Measurements from ENCODE around the gene WIPF1.
"Not testable (repeated sequence)": the region's sequence is repeated elsewhere in the genome, so short reads cannot be mapped to it uniquely, and the experiment has no call there.

WIPF1 gene

GRCh38 chr2:174551697-174552096 lies 45.9 kb downstream of the WIPF1 start:
- TF ChIP-seq, protein P1, sequence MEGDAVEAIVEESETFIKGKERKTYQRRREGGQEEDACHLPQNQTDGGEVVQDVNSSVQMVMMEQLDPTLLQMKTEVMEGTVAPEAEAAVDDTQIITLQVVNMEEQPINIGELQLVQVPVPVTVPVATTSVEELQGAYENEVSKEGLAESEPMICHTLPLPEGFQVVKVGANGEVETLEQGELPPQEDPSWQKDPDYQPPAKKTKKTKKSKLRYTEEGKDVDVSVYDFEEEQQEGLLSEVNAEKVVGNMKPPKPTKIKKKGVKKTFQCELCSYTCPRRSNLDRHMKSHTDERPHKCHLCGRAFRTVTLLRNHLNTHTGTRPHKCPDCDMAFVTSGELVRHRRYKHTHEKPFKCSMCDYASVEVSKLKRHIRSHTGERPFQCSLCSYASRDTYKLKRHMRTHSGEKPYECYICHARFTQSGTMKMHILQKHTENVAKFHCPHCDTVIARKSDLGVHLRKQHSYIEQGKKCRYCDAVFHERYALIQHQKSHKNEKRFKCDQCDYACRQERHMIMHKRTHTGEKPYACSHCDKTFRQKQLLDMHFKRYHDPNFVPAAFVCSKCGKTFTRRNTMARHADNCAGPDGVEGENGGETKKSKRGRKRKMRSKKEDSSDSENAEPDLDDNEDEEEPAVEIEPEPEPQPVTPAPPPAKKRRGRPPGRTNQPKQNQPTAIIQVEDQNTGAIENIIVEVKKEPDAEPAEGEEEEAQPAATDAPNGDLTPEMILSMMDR (IDR thresholded peaks at IDR 0.05; ENCODE audit: extremely low read depth, missing control alignments) = no peak
- no peak for DNase-seq (ENCODE audit: low spot score)

- DNase-seq (ENCODE audit: low spot score) = not testable (repeated sequence)
Observed at GRCh38 chr2:174548646-174549045, 49.0 kb downstream of the WIPF1 start.

DNA sequence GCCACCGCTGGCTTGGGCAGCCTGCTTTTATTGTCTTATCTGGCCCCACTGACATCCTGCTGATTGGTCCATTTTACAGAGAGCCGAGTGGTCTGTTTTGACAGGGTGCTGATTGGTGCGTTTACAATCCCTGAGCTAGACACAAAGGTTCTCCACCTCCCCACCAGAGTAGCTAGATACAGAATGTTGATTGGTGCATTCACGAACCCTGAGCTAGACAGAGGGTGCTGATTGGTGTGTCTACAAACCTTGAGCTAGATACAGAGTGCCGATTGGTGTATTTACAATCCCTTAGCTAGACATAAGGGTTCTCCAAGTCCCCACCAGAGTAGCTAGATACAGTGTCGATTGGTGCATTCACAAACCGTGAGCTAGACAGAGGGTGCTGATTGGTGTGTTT lies 49.6 kb downstream of the WIPF1 start:
- DNase-seq (ENCODE audit: low spot score) = not testable (repeated sequence)

- TF ChIP-seq, protein P1 (IDR thresholded peaks at IDR 0.05; ENCODE audit: extremely low read depth, missing control alignments) = peak; percentile 35
- DNase-seq (ENCODE audit: low spot score) = peak; percentile 68
Observed at GRCh38 chr2:174546519-174547506, 50.8 kb downstream of the WIPF1 start.

DNA sequence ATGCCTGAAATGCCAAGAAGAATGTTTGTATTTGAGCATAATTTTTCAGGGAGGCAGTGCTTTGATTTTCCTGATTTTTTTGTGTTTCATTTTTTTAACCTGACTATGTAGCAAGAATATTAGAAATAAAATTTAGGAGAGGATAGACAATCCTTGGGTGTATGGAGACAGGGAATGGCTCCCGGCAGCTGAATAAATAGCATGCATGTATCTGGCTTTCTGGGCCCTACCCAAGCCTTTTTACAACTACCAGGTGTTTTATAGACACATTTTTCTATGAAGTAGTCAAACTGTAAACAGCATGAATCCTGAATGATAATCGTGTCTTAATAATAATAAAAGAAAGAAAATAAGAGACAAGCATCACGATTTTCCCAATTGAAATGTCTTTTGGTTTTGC lies 52.4 kb downstream of the WIPF1 start:
- no peak for DNase-seq (ENCODE audit: low spot score)
- TF ChIP-seq, protein P1 (IDR thresholded peaks at IDR 0.05; ENCODE audit: extremely low read depth, missing control alignments) = no peak

DNA sequence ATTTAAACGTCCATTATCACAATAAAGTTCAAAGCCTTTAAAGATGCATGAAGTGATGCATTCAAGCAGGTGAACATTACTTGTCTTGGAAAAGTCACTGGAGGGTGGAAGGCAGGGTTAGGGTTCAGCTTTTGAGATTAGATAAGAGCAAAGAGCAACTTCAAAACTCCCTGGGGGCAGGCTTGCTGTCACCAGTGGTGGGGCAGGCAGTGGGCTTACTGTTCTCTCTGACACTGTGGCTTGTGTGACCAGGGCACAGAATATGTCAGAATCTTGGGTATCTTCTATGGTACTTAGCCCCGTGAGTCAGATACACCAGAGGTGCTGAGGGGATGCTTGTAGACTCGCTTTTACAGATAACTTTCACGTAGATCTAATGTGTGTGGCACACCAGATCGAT lies 52.8 kb downstream of the WIPF1 start:
- DNase-seq (ENCODE audit: low spot score) = no peak
- TF ChIP-seq, protein P1 (IDR thresholded peaks at IDR 0.05; ENCODE audit: extremely low read depth, missing control alignments) = no peak

DNA sequence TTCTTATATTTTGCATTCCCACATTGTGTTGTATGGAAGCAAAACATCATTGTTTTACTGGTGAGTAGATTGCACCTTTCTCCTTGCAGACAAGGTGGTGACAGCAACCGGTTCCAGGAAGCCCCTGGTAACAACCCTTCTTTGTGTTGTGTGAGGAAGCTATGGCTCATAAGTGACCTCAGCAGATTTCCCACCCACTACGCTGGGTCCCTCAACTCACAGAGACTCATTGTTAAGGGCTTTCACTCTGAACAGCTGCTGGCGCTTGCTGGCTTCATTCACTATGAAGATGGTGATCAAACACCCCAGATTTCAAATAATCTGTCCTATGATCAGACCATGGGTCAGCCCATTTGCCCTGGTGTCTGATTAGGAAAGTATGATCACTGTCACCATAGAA lies 53.4 kb downstream of the WIPF1 start:
- TF ChIP-seq, protein P1 (IDR thresholded peaks at IDR 0.05; ENCODE audit: extremely low read depth, missing control alignments) = no peak
- DNase-seq (ENCODE audit: low spot score) = no peak

- TF ChIP-seq, protein P1 (IDR thresholded peaks at IDR 0.05; ENCODE audit: extremely low read depth, missing control alignments) = no peak
- DNase-seq (ENCODE audit: low spot score) = no peak
Observed at GRCh38 chr2:174540893-174541292, 56.7 kb downstream of the WIPF1 start.

Data from GM20000 (cell line).